OCI-LY3 (cell line): Measurements from ENCODE around the gene NRG2.

ENCODE experiments used
- CTCF ChIP-seq: fragments of 200-600, 300-600 bp; sonication (generic); IDR thresholded peaks from 2 replicates; pipeline ENCODE4 v1.5.1; 2014; ENCODE audit warnings: antibody characterized with exemption, low read length, low read depth
- EZH2phosphoT487 ChIP-seq: fragments of 200-600 bp; shearing (Covaris generic); IDR thresholded peaks from 2 replicates; pipeline ENCODE4 v1.6.1; 2018; ENCODE audit warnings: antibody characterized with exemption, mixed run types, low read depth

GRCh38 chr5:139809331-139809810, 233.7 kb downstream of the NRG2 start:
- TF ChIP-seq CTCF (no peak), EZH2phosphoT487 (no peak)
